Measurements from ENCODE around the gene NHSL2. TPM values are rescaled to one million over a fixed set of nuclear protein-coding genes. Genes with fewer than 3 reads are reported as not detected.

Gene NHSL2
- total RNA-seq, 1 experiment from 2014 or later = 0.58 TPM

GRCh38 chrX:71994601-71995000 is 84.0 kb downstream of the NHSL2 start:
- Histone ChIP-seq H3K9me3 (ENCODE audit: low read depth, low read length, poor library complexity, severe bottlenecking) (no peaks in the 10 kb centered on the region), H3K36me3 (ENCODE audit: insufficient read depth, low read length, poor library complexity, severe bottlenecking) (no peaks in the 10 kb centered on the region), H3K27ac (ENCODE audit: low read depth, low read length, poor library complexity, severe bottlenecking) (no peak overlapping the region), H3K27me3 (replicated peaks; ENCODE audit: insufficient read depth, low read depth, low read length, poor library complexity) (no peaks in the 10 kb centered on the region), H3K4me1 (ENCODE audit: insufficient read depth, low read length, poor library complexity, severe bottlenecking) (no peaks in the 10 kb centered on the region), H3K4me3 (ENCODE audit: low read depth, low read length, poor library complexity, severe bottlenecking) (no peak overlapping the region)
- DNase-seq (ENCODE audit: low spot score) = no peak
- ChIA-PET CTCF (no interaction called here), POLR2A (ENCODE audit: low non-redundant PET) (no interaction called here)
- intact Hi-C loops (cut with micrococcal nuclease; ENCODE audit: unreplicated experiment) = no loop called here
- BruUV-seq (replicated peaks) = no TSS peak
- TF ChIP-seq CTCF (conservative IDR thresholded peaks at IDR 0.05; ENCODE audit: low read depth, low read length) (no peak), EZH2 (IDR thresholded peaks at IDR 0.05; ENCODE audit: borderline replicate concordance, low read depth, low read length, poor library complexity, severe bottlenecking) (no peak)

- ChIA-PET POLR2A (ENCODE audit: low non-redundant PET) (no interaction called here), CTCF (no interaction called here)
- no peaks in the 10 kb centered on the region for H3K36me3 ChIP-seq (ENCODE audit: insufficient read depth, low read length, poor library complexity, severe bottlenecking)
Measured at GRCh38 chrX:71995122-71995521, 84.5 kb downstream of the NHSL2 start.

GRCh38 chrX:71996136-71996535 is 85.5 kb downstream of the NHSL2 start:
- no peaks in the 10 kb centered on the region for H3K36me3 ChIP-seq (ENCODE audit: insufficient read depth, low read length, poor library complexity, severe bottlenecking)
- CTCF ChIA-PET = no interaction called here
- H3K27ac ChIP-seq (ENCODE audit: low read depth, low read length, poor library complexity, severe bottlenecking) = no peak overlapping the region
- no peaks in the 10 kb centered on the region for H3K27me3 ChIP-seq (replicated peaks; ENCODE audit: insufficient read depth, low read depth, low read length, poor library complexity)
- H3K4me1 ChIP-seq (ENCODE audit: insufficient read depth, low read length, poor library complexity, severe bottlenecking) = no peaks in the 10 kb centered on the region
- no peak overlapping the region for H3K4me3 ChIP-seq (ENCODE audit: low read depth, low read length, poor library complexity, severe bottlenecking)
- TF ChIP-seq EZH2 (IDR thresholded peaks at IDR 0.05; ENCODE audit: borderline replicate concordance, low read depth, low read length, poor library complexity, severe bottlenecking) = no peak
- no peak for TF ChIP-seq CTCF (conservative IDR thresholded peaks at IDR 0.05; ENCODE audit: low read depth, low read length)
- BruUV-seq (replicated peaks) = no TSS peak
- POLR2A ChIA-PET (ENCODE audit: low non-redundant PET) = no interaction called here
- intact Hi-C loops (cut with micrococcal nuclease; ENCODE audit: unreplicated experiment) = no loop called here
- no peaks in the 10 kb centered on the region for H3K9me3 ChIP-seq (ENCODE audit: low read depth, low read length, poor library complexity, severe bottlenecking)
- DNase-seq (ENCODE audit: low spot score) = no peak

More at GRCh38 chrX:71995122-71995521, 84.5 kb downstream of the NHSL2 start:
- Histone ChIP-seq H3K9me3 (ENCODE audit: low read depth, low read length, poor library complexity, severe bottlenecking) (no peaks in the 10 kb centered on the region), H3K27me3 (replicated peaks; ENCODE audit: insufficient read depth, low read depth, low read length, poor library complexity) (no peaks in the 10 kb centered on the region), H3K4me1 (ENCODE audit: insufficient read depth, low read length, poor library complexity, severe bottlenecking) (no peaks in the 10 kb centered on the region), H3K27ac (ENCODE audit: low read depth, low read length, poor library complexity, severe bottlenecking) (no peak overlapping the region), H3K4me3 (ENCODE audit: low read depth, low read length, poor library complexity, severe bottlenecking) (no peak overlapping the region)
- TF ChIP-seq CTCF (conservative IDR thresholded peaks at IDR 0.05; ENCODE audit: low read depth, low read length) = no peak
- no peak for TF ChIP-seq EZH2 (IDR thresholded peaks at IDR 0.05; ENCODE audit: borderline replicate concordance, low read depth, low read length, poor library complexity, severe bottlenecking)
- no peak for DNase-seq (ENCODE audit: low spot score)
- intact Hi-C loops (cut with micrococcal nuclease; ENCODE audit: unreplicated experiment) = no loop called here
- no TSS peak for BruUV-seq (replicated peaks)

Data from A673 (cell line).